ENCODE data around the gene FIBCD1.
"Not testable (repeated sequence)": the region's sequence is repeated elsewhere in the genome, so short reads cannot be mapped to it uniquely, and the experiment has no call there.

FIBCD1 gene

GRCh38 chr9:130955947-130956621 is 17.0 kb upstream of the FIBCD1 start:
- DNase-seq = no peak

GRCh38 chr9:130954925-130955324 is 15.9 kb upstream of the FIBCD1 start:
- DNase-seq = not testable (repeated sequence)

DNA sequence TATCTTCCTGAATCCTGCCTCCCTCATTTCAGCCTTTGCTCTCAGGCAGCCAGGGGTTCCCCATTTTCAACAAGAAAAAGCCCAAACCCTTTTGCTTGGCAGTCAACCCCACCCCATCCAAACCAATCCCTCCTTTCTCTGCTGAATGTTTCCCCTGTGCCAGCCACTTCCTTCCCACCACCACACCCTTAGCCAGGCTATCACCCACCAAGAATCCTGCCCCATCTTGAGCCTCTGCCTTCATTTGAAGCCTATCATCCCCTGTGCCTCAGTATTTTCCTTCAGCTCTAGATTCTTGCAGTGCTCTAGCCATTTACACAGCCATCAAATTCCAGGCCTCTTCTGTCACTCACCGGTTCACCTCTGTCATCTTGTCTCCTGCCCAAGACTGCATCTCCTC is 15.3 kb upstream of the FIBCD1 start:
- no peak for DNase-seq

DNA sequence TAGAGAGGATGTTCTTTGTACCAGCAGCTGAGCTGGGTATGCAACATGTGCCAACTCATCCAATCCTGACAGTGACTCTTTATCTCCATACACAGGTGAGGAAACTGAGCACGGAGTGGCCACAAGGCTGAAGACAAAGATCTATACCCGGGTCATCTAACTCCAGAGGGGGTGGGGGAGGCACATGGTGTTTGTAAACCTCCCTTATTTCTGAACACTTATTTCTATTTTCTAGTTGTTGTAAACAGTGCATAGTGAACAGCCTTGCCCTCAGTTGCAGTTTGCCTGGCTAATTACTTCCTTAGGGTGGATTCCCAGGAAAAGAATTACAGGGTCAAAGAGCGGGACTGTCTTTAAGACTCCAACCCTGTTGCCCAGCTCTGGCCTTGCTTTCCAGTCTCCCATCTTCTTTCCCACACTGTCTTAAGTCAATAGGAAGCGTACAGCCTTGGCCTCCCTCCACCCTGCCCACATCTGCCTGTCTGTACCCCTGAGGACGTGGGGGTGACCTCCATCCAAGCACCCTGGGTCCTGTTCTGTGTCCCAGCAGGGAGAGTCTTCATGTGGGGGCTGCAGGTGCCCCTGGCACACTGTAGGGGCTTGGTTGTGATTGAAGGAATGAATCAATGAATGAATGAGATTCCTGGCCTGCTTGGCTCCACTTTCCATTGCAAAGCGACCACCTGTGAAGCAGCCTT is 13.2 kb upstream of the FIBCD1 start:
- no peak for DNase-seq

- no peak for DNase-seq
Measured at GRCh38 chr9:130950039-130950311, 10.9 kb upstream of the FIBCD1 start.

DNA sequence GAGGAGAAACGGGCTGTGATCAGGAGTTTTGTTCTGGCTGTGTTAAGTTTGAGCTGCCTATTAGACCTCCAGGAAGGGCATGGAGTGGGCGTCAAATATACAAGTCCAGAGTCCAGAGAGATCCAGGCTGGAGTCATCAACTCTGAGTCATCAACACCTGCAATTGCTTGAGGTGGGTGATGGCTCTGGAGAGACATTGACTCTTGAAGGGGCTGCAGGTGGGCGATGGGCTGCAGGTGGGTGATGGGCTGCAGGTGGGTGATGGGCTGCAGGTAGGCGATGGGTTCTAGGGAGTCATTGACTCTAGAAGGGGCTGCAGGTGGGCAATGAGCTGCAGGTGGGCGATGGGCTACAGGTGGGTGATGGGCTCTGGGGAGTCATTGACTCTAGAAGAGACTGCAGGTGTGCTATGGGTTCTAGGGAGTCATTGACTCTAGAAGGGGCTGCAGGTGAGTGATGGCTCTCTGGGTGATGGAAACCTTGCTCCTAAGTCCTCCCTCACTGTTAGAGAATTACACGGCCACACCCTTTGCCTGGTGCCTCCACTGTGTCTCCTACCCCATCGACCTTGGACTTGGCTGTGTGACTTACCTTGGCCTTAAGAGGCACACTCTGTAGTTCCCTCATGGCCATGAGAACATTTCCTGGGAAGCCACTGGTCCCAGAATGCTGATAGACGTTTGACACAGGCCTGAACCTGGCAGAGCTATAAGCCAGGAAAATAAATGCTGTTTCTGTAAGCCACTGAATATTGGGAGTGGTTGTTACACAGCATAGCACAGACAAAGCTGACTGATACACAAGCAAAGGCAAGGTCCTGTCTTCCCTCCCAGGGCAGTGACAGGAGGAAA is 10.4 kb upstream of the FIBCD1 start:
- DNase-seq = no peak

GRCh38 chr9:130948266-130948665 is 9.2 kb upstream of the FIBCD1 start:
- DNase-seq = no peak

GRCh38 chr9:130947618-130948140 is 8.6 kb upstream of the FIBCD1 start:
- DNase-seq = no peak

DNA sequence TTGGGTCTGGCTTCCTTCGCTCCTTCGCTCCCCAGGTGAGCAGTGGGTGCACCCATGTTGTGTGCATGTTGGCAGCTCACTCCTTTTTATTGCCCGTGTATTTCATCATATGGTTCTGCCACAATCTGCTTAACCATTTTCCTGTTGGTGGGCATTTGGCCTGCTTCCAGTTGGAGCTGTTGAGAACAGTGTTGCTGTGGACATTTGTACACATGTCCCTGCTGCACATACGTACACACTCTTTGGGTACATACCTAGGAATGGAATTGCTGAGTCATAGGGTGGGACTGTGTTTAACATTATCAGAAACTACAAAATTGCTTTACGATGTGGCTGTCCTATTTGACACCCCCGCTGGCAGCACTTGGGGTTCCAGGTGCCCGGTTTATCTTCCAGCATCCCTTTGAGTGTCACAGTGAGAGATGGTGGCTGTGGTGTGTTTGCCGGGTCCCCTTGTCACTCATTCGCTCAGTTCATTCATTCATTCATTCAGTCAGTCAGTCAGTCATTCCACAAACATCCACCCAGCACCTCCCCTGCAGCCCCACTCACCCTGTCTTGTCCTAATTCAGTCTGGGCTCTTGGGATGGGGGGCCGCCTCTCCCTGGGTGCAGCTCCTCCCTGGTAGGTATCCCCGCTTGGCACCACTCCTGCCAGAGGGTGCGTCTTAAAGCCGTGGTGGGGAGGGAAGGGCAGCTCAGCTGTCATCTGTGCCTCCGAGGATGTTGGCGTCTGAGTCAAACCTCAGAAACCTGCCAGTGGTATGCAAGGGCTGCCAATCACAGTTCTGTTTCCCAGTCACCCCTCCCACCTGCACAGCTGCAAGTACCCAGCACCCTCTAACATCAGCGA is 7.9 kb upstream of the FIBCD1 start:
- peak in 1 of 58 donors; percentile 47 for DNase-seq

- no peak for DNase-seq
Measured at GRCh38 chr9:130945173-130945572, 6.1 kb upstream of the FIBCD1 start.

- DNase-seq = no peak
Measured at GRCh38 chr9:130944510-130945058, 5.5 kb upstream of the FIBCD1 start.

DNA sequence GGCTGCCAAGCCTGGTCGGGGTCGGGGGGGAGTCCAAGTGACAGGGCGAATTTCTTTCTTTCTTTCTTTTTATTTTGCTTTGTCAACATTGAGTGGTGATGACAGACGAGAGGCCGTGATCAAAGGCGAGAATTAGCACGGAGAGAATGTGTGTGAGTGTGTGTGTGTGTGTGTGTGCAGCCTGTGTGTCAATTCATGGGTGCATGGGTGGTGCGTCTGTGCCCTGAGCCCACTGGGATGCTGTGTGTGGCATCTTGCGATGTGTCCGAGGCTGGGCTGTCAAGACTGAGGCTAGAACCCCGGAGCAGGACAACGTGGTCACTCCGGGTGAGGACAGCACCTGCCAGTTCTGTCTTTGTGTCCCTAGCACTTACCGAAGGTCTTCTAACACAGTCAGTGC is 4.7 kb upstream of the FIBCD1 start:
- DNase-seq = no peak

DNA sequence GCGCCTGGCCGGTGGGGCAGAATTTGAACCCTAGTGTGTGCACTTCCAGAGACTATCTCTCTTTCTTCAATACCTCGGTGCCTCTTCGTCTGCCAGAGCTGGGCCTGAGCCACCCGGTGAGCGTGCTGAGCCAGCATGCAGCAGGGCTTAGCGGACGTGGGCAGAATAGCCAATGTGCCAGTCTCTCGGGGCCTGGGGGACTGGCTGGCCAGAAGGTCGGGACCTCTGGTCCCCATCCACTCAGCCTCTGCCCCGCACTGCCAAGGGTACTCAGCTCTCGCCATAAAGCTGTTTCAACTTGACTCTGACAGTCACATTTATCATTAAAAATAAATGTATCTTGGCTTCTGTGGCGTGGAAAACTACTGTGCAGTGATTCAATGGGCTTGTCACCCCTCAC is 4.2 kb upstream of the FIBCD1 start:
- peak in 1 of 58 donors; percentile 27 for DNase-seq

DNA sequence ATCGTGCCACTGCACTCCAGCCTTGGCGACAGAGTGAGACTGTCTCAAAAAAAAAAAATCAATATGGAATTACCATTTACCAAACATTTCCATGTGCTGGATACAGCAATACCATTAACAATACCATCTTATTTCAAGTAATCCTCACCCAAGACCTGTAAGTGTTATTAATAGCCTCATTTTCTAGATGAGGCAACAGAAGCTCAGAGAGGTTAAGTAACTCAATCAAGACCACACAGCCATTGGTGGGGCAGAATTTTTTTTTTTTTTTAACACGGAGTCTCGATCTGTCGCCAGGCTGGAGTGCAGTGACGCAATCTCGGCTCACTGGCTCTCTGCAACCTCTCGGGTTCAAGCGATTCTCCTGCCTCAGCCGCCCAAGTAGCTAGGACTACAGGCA is 3.6 kb upstream of the FIBCD1 start:
- no peak for DNase-seq

DNA sequence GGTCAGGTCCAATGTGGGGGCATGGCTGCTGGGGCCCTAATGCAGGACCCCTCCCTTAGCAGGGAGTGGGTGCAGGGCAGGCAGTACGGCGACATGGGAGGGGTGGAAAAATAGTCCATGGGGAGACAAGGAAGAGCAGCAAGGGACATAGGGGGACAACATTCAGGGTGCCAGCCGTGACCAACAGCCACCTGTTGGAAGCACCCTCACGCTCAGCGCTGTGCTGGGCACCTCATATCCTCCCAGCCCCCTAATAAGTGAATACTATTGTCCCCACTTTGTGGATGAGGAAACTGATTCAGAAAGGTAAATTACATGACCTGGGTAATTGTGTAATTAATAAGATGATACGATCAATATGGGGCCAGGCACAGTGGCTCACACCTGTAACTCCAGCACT is 3.0 kb upstream of the FIBCD1 start:
- no peak for DNase-seq

- peak in 44 of 58 donors; percentile 3 to 68 (median 24) for DNase-seq
Measured at GRCh38 chr9:130940693-130941576, 1.9 kb upstream of the FIBCD1 start.

- no peak for DNase-seq
Measured at GRCh38 chr9:130940027-130940549, 1.0 kb upstream of the FIBCD1 start.

- DNase-seq = no peak
Measured at GRCh38 chr9:130939405-130940026, 469 bp upstream of the FIBCD1 start.

- no peak for DNase-seq
Measured at GRCh38 chr9:130938184-130938651, 829 bp downstream of the FIBCD1 start.
